ENCODE results near the gene LRP2. TPM values are rescaled to one million over a fixed set of nuclear protein-coding genes. Genes with fewer than 3 reads are reported as not detected.

LRP2 gene
- total RNA-seq, 2 donors from 2014 or later = 0.05 TPM; not detected in 1

- DNase-seq = no peak
- no peak overlapping the region for H3K9ac ChIP-seq (ENCODE audit: low read depth in 2 of 2, low read length in 2 of 2)
- H3K4me3 ChIP-seq = no peak overlapping the region
- intact Hi-C loops (cut with DNase I) = no loop called here
- no peaks in the 10 kb centered on the region for H3K9me3 ChIP-seq
- H3K36me3 ChIP-seq = no peaks in the 10 kb centered on the region
- no peak for TF ChIP-seq CTCF (IDR thresholded peaks at IDR 0.05)
- H3K4me1 ChIP-seq = no peaks in the 10 kb centered on the region
- H3K27ac ChIP-seq = no peak overlapping the region
- no peaks in the 10 kb centered on the region for H3K27me3 ChIP-seq
Measured at GRCh38 chr2:169172151-169172735, 190.1 kb downstream of the LRP2 start.

- no peak overlapping the region for H3K4me3 ChIP-seq
- no peaks in the 10 kb centered on the region for H3K4me1 ChIP-seq
- DNase-seq = no peak
- no peak overlapping the region for H3K27ac ChIP-seq
- H3K27me3 ChIP-seq = no peaks in the 10 kb centered on the region
- intact Hi-C loops (cut with DNase I) = no loop called here
- H3K36me3 ChIP-seq = no peaks in the 10 kb centered on the region
- no peak for TF ChIP-seq CTCF (IDR thresholded peaks at IDR 0.05)
- no peaks in the 10 kb centered on the region for H3K9me3 ChIP-seq
- no peak overlapping the region for H3K9ac ChIP-seq (ENCODE audit: low read depth in 2 of 2, low read length in 2 of 2)
Measured at GRCh38 chr2:169165791-169166190, 196.5 kb downstream of the LRP2 start.

- Histone ChIP-seq H3K36me3 (no peaks in the 10 kb centered on the region), H3K9ac (ENCODE audit: low read depth in 2 of 2, low read length in 2 of 2) (no peak overlapping the region), H3K27ac (no peak overlapping the region), H3K4me1 (no peaks in the 10 kb centered on the region), H3K9me3 (no peaks in the 10 kb centered on the region), H3K4me3 (no peak overlapping the region), H3K27me3 (no peaks in the 10 kb centered on the region)
- TF ChIP-seq CTCF (IDR thresholded peaks at IDR 0.05) = no peak
- no peak for DNase-seq
- intact Hi-C loops (cut with DNase I) = no loop called here
Measured at GRCh38 chr2:169164311-169164710, 198.0 kb downstream of the LRP2 start.

GRCh38 chr2:169162613-169163012 lies 199.7 kb downstream of the LRP2 start:
- no peak for DNase-seq
- Histone ChIP-seq H3K9me3 (no peaks in the 10 kb centered on the region), H3K9ac (ENCODE audit: low read depth in 2 of 2, low read length in 2 of 2) (no peak overlapping the region), H3K27me3 (no peaks in the 10 kb centered on the region), H3K4me3 (no peak overlapping the region), H3K4me1 (no peaks in the 10 kb centered on the region), H3K36me3 (no peaks in the 10 kb centered on the region), H3K27ac (no peak overlapping the region)
- intact Hi-C loops (cut with DNase I) = no loop called here
- no peak for TF ChIP-seq CTCF (IDR thresholded peaks at IDR 0.05)

GRCh38 chr2:169160926-169161481 lies 201.3 kb downstream of the LRP2 start:
- H3K4me3 ChIP-seq = no peak overlapping the region
- no peaks in the 10 kb centered on the region for H3K27me3 ChIP-seq
- H3K9ac ChIP-seq (ENCODE audit: low read depth in 2 of 2, low read length in 2 of 2) = no peak overlapping the region
- no peaks in the 10 kb centered on the region for H3K4me1 ChIP-seq
- no peak overlapping the region for H3K27ac ChIP-seq
- no peaks in the 10 kb centered on the region for H3K36me3 ChIP-seq
- intact Hi-C loops (cut with DNase I) = no loop called here
- no peaks in the 10 kb centered on the region for H3K9me3 ChIP-seq
- no peak for TF ChIP-seq CTCF (IDR thresholded peaks at IDR 0.05)
- DNase-seq = no peak
